WERI-Rb-1 (cell line): Measurements from ENCODE around the gene GALNT16.

ENCODE experiments used
- DNase-seq: peaks from one replicate; pipeline ENCODE4 v3.0.0-alpha.2; 2020
- H3K27ac ChIP-seq: fragments of 250-450 bp; sonication (Bioruptor Pico); 2 replicates; pipeline ENCODE4 v1.5.1; 2020; ENCODE audit warnings: mild to moderate bottlenecking, moderate library complexity
- H3K27me3 ChIP-seq: fragments of 250-450 bp; sonication (Bioruptor Pico); 2 replicates; pipeline ENCODE4 v1.5.1; 2021; ENCODE audit warnings: mild to moderate bottlenecking, low read depth, moderate library complexity; ENCODE audit not compliant: insufficient read depth, severe bottlenecking
- H3K36me3 ChIP-seq: fragments of 250-450 bp; sonication (Bioruptor Pico); 2 replicates; pipeline ENCODE4 v1.5.1; 2020; ENCODE audit warnings: mild to moderate bottlenecking, moderate library complexity
- H3K4me3 ChIP-seq: 2 replicates; pipeline ENCODE4 v1.5.1; 2011; ENCODE audit warnings: low read depth, mild to moderate bottlenecking, control low read depth, low read length
- H3K9me3 ChIP-seq: fragments of 250-450 bp; sonication (Bioruptor Pico); 2 replicates; pipeline ENCODE4 v1.5.1; 2021; ENCODE audit warnings: mild to moderate bottlenecking, moderate library complexity; ENCODE audit not compliant: severe bottlenecking
- TF ChIP-seq, protein P1 (sequence below): IDR thresholded peaks from 2 replicates; pipeline ENCODE4 v1.5.1; 2011; ENCODE audit warnings: low read depth, mild to moderate bottlenecking, control low read depth, inconsistent platforms, low read length

GALNT16 gene

DNA sequence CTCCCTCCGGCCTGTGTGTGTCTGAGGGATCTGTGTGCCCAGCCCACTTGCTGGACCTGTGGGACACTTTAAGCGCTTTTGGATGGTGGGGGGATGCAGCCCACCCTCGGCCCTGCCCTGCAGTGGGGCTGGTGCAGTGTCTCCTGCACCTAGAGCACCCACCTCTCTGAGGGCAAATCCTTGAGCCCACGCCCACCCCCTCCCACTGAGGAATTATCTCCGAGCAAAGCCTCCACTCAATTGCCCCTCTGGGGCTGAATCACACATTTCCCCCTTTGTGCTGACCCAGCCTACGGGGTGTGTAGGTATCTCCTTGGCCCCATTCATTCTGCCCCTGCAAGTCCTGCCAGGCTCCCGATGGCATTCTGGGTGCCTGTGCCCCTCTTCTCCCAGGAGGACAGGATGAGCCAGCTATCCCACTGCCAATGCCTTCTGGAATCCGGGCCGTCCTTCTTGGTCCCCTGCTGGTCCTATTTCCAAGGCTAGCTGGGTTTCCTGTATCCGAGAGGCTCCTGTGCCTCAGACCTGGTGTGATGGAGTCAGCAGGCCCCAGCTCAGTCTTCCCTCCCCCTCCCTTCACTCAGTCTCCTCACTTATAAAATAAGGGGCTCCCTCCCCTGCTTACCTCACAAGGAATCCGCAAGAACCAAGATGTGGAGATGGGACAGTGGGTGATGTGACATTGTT is 89.3 kb downstream of the GALNT16 start:
- no peak for DNase-seq
- H3K4me3 ChIP-seq, result no peak overlapping the region
- no peaks in the 10 kb centered on the region for H3K36me3 ChIP-seq
- no peaks in the 10 kb centered on the region for H3K9me3 ChIP-seq
- H3K27ac ChIP-seq, result no peak overlapping the region
- TF ChIP-seq, protein P1, sequence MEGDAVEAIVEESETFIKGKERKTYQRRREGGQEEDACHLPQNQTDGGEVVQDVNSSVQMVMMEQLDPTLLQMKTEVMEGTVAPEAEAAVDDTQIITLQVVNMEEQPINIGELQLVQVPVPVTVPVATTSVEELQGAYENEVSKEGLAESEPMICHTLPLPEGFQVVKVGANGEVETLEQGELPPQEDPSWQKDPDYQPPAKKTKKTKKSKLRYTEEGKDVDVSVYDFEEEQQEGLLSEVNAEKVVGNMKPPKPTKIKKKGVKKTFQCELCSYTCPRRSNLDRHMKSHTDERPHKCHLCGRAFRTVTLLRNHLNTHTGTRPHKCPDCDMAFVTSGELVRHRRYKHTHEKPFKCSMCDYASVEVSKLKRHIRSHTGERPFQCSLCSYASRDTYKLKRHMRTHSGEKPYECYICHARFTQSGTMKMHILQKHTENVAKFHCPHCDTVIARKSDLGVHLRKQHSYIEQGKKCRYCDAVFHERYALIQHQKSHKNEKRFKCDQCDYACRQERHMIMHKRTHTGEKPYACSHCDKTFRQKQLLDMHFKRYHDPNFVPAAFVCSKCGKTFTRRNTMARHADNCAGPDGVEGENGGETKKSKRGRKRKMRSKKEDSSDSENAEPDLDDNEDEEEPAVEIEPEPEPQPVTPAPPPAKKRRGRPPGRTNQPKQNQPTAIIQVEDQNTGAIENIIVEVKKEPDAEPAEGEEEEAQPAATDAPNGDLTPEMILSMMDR, result no peak
- H3K27me3 ChIP-seq, result no peaks in the 10 kb centered on the region

- DNase-seq, result no peak
- Histone ChIP-seq H3K9me3 (no peaks in the 10 kb centered on the region), H3K27ac (no peak overlapping the region), H3K36me3 (no peaks in the 10 kb centered on the region), H3K27me3 (no peaks in the 10 kb centered on the region), H3K4me3 (no peak overlapping the region)
- TF ChIP-seq, protein P1, result no peak
Observed at GRCh38 chr14:69350892-69351291, 90.9 kb downstream of the GALNT16 start.

DNA sequence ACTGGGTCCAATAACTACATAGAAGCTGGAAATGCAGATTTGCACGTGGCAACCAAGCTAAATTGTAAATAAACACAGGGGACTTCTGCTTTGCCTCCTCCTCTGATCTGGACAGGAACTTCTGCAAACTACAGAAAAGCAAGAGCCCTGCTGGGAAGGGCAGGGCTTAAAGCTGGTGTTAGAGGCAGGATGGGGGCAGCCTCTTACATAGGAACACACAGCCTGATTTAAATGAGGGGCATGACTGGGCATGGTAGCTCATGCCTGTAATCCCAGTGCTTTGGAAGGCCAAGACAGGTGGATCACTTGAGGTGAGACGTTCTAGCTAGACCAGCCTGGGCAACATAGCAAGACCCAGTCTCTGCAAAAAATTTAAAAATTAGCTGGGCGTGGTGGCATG is 91.4 kb downstream of the GALNT16 start:
- no peaks in the 10 kb centered on the region for H3K9me3 ChIP-seq
- H3K27me3 ChIP-seq, result no peaks in the 10 kb centered on the region
- TF ChIP-seq, protein P1, result no peak
- H3K27ac ChIP-seq, result no peak overlapping the region
- no peak for DNase-seq
- no peak overlapping the region for H3K4me3 ChIP-seq
- H3K36me3 ChIP-seq, result no peaks in the 10 kb centered on the region

DNA sequence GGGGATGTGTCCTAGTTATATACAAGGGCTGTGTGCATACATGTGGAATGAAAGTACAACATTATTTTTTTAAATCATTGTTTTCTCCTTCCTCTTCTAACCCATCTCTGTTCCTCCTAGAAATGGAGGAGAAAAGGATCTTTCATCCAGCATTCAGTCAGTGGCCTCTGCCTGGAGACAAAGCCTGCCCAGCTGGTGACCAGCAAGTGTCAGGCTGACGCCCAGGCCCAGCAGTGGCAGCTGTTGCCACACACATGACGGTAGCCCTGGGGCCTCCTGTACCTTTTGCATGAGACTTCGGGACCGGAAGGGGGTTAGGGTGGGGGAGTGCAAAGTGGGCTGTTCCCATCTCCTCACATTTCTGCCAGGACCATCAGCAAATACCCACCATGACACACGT is 92.0 kb downstream of the GALNT16 start:
- Histone ChIP-seq H3K4me3 (no peak overlapping the region), H3K36me3 (no peaks in the 10 kb centered on the region), H3K27me3 (no peaks in the 10 kb centered on the region), H3K27ac (no peak overlapping the region), H3K9me3 (no peaks in the 10 kb centered on the region)
- no peak for DNase-seq
- TF ChIP-seq, protein P1, result no peak

DNA sequence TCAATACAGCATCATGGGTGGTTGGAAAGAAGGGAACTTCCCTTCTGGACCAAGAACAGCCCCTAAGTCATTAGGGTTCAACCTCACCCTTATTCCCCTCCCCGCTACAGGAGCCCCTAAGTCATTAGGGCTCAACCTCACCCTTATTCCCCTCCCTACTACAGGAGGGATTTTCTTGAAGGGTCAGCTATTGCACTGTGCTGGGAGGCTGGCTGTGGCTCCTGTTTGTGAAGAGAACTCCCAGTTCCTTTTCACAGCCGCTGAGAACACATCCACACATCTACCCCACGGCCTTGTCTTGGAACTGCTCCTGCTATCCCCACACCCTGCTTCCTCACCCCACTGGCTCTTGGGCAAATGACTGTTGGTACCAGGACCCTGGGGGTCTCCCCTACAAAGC is 93.2 kb downstream of the GALNT16 start:
- no peak for DNase-seq
- TF ChIP-seq, protein P1, result no peak
- no peak overlapping the region for H3K27ac ChIP-seq
- H3K4me3 ChIP-seq, result no peak overlapping the region
- no peaks in the 10 kb centered on the region for H3K27me3 ChIP-seq
- no peaks in the 10 kb centered on the region for H3K9me3 ChIP-seq
- no peaks in the 10 kb centered on the region for H3K36me3 ChIP-seq
